SK-N-SH (cell line): ENCODE data around the gene STEAP3. TPM values are rescaled to one million over a fixed set of nuclear protein-coding genes. Genes with fewer than 3 reads are reported as not detected.

Experiments
- CTCF ChIA-PET: fragments of 300-600, 350-600 bp; formaldehyde crosslinking; extraction: SDS; loops from one replicate; lab custom pipeline; 2021; lab: Yijun Ruan, JAX
- POLR2A ChIA-PET: fragments of 350-600 bp; sonication (Branson Sonifier 250); formaldehyde crosslinking; extraction: SDS; loops from one replicate; lab custom pipeline; 2020; ENCODE audit warnings: antibody characterized with exemption, inconsistent platforms; lab: Yijun Ruan, JAX
- DNase-seq: peaks from one replicate; pipeline ENCODE4 v3.0.0; 2012
- H2AFZ ChIP-seq: fragments of 200-600 bp; sonication (generic); 2 replicates; pipeline ENCODE4 v1.8.1; 2016; ENCODE audit warnings: antibody characterized with exemption, mild to moderate bottlenecking, low read depth
- H3F3A ChIP-seq: fragments of 200-600 bp; sonication (generic); replicated peaks from 2 replicates; pipeline ENCODE3; 2016; ENCODE audit warnings: antibody characterized with exemption, mild to moderate bottlenecking; ENCODE audit not compliant: insufficient read depth
- H3K27ac ChIP-seq, 2 experiments: fragments of 200-500 bp in 1 of 2; fragments of 200-600 bp in 1 of 2; sonication (Bioruptor generic) in 1 of 2; sonication (generic), shearing (Covaris generic) in 1 of 2; 2 replicates each; pipeline versions ENCODE4 v1.5.1 to v1.6.1; 2014 to 2016; ENCODE audit warnings: low read depth in 2 of 2, inconsistent platforms in 1 of 2, low read length in 1 of 2, mild to moderate bottlenecking in 1 of 2, mixed read lengths in 1 of 2
- H3K27me3 ChIP-seq: fragments of 200-600 bp; sonication (generic), shearing (Covaris generic); 2 replicates; pipeline ENCODE4 v1.6.1; 2016; ENCODE audit warnings: mixed run types; ENCODE audit not compliant: insufficient read depth
- H3K36me3 ChIP-seq, 2 experiments: fragments of 200-500 bp in 1 of 2; fragments of 200-600 bp in 1 of 2; sonication (Bioruptor generic) in 1 of 2; sonication (generic) in 1 of 2; replicated peaks in 1 of 2; 2 replicates each; pipeline versions ENCODE3 to v1.5.1; 2014 to 2016; ENCODE audit warnings: low read length in 1 of 2, mild to moderate bottlenecking in 1 of 2; ENCODE audit not compliant: insufficient read depth in 2 of 2, control insufficient read depth in 1 of 2
- H3K4me1 ChIP-seq, 2 experiments: fragments of 200-500 bp in 1 of 2; fragments of 200-600 bp in 1 of 2; sonication (Bioruptor generic) in 1 of 2; sonication (generic), shearing (Covaris generic) in 1 of 2; 2 replicates each; pipeline versions ENCODE4 v1.5.1 to v1.6.1; 2014 to 2016; ENCODE audit warnings: low read depth in 1 of 2, low read length in 1 of 2, mixed run types in 1 of 2; ENCODE audit not compliant: insufficient read depth in 2 of 2, control insufficient read depth in 1 of 2
- H3K4me2 ChIP-seq: fragments of 200-600 bp; sonication (generic), shearing (Covaris generic); 2 replicates; pipeline ENCODE4 v1.6.1; 2017; ENCODE audit warnings: mixed run types
- H3K4me3 ChIP-seq, 2 experiments: fragments of 200-500 bp in 1 of 2; fragments of 200-600 bp in 1 of 2; sonication (Bioruptor generic) in 1 of 2; sonication (generic), shearing (Covaris generic) in 1 of 2; 2 replicates each; pipeline versions ENCODE4 v1.5.1 to v1.8.1; 2014 to 2016; ENCODE audit warnings: low read depth in 2 of 2, inconsistent platforms in 1 of 2, low read length in 1 of 2, mild to moderate bottlenecking in 1 of 2, mixed read lengths in 1 of 2, moderate library complexity in 1 of 2
- H3K79me2 ChIP-seq: fragments of 200-600 bp; sonication (generic); 2 replicates; pipeline ENCODE4 v1.8.1; 2017; ENCODE audit warnings: mild to moderate bottlenecking; ENCODE audit not compliant: insufficient read depth
- H3K9ac ChIP-seq: fragments of 200-600 bp; sonication (generic); 2 replicates; pipeline ENCODE4 v1.6.1; 2017; ENCODE audit warnings: mixed run types
- H3K9me2 ChIP-seq: fragments of 200-600 bp; sonication (generic); 2 replicates; pipeline ENCODE4 v1.6.1; 2017; ENCODE audit warnings: mixed run types
- H3K9me3 ChIP-seq: fragments of 200-600 bp; sonication (generic); 2 replicates; pipeline ENCODE4 v1.6.1; 2017; ENCODE audit warnings: mixed run types, mild to moderate bottlenecking, moderate library complexity
- H4K20me1 ChIP-seq: fragments of 200-600 bp; sonication (generic); 2 replicates; pipeline ENCODE4 v1.6.1; 2017; ENCODE audit warnings: mild to moderate bottlenecking, mixed run types; ENCODE audit not compliant: insufficient read depth
- EP300 ChIP-seq, 2 experiments: IDR thresholded peaks; 2 replicates each; pipeline versions ENCODE4 v1.4.0 to v1.6.1; 2012; ENCODE audit warnings: borderline replicate concordance in 1 of 2, low read depth in 1 of 2, low read length in 1 of 2
- FOSL2 ChIP-seq: IDR thresholded peaks from 2 replicates; pipeline ENCODE4 v1.4.0; 2012; ENCODE audit warnings: low read depth, mild to moderate bottlenecking, moderate library complexity, borderline replicate concordance
- IRF3 ChIP-seq: fragments of 150-350 bp; IDR thresholded peaks from 2 replicates; pipeline ENCODE4 v1.6.1; 2016; ENCODE audit warnings: mild to moderate bottlenecking, low read depth, low read length
- JUND ChIP-seq: IDR thresholded peaks from 2 replicates; pipeline ENCODE4 v1.4.0; 2012
- MEF2A ChIP-seq: IDR thresholded peaks from 2 replicates; pipeline ENCODE4 v1.4.0; 2012; ENCODE audit warnings: low read depth, borderline replicate concordance
- MXI1 ChIP-seq: IDR thresholded peaks from 2 replicates; pipeline ENCODE4 v1.6.1; 2012; ENCODE audit warnings: mild to moderate bottlenecking, low read depth, low read length, improper control_type of control experiment
- NRF1 ChIP-seq: IDR thresholded peaks from 2 replicates; pipeline ENCODE4 v1.6.1; 2012; ENCODE audit warnings: low read depth, mild to moderate bottlenecking, low read length
- POLR2AphosphoS5 ChIP-seq: IDR thresholded peaks from 2 replicates; pipeline ENCODE4 v1.6.1; 2012; ENCODE audit warnings: low read depth, low read length
- RCOR1 ChIP-seq: fragments of 150-350 bp; IDR thresholded peaks from 2 replicates; pipeline ENCODE4 v1.6.1; 2017; ENCODE audit warnings: antibody characterized with exemption, low read length
- RXRA ChIP-seq: IDR thresholded peaks from 2 replicates; pipeline ENCODE4 v1.4.0; 2012; ENCODE audit warnings: low read depth, mild to moderate bottlenecking, borderline replicate concordance
- SIN3A ChIP-seq: IDR thresholded peaks from 2 replicates; pipeline ENCODE4 v1.6.1; 2012; ENCODE audit warnings: low read depth, mild to moderate bottlenecking, low read length, moderate library complexity, borderline replicate concordance
- SMC3 ChIP-seq: IDR thresholded peaks from 2 replicates; pipeline ENCODE4 v1.6.1; 2012; ENCODE audit warnings: low read depth, low read length, improper control_type of control experiment
- TCF12 ChIP-seq: IDR thresholded peaks from 2 replicates; pipeline ENCODE4 v1.4.0; 2012
- TEAD4 ChIP-seq: IDR thresholded peaks from 2 replicates; pipeline ENCODE4 v1.4.0; 2012; ENCODE audit warnings: mild to moderate bottlenecking, borderline replicate concordance; ENCODE audit not compliant: insufficient read depth
- YY1 ChIP-seq: IDR thresholded peaks from 2 replicates; pipeline ENCODE4 v1.4.0; 2012; ENCODE audit warnings: low read depth, mild to moderate bottlenecking
- ZBTB33 ChIP-seq: IDR thresholded peaks from 2 replicates; pipeline ENCODE4 v1.4.0; 2012; ENCODE audit warnings: low read depth, borderline replicate concordance
- WGBS: methylation state at CpG from one replicate; pipeline ENCODE4 v1.1.6; 2017; ENCODE audit warnings: low lambda C conversion rate; 5-methylcytosine and 5-hydroxymethylcytosine counted together
- polyA plus RNA-seq, 3 experiments: library from polyadenylated mRNA; depleted of rRNA; stranded (reverse); fragments of >200 nt; gene quantifications; 2 replicates each; pipeline ENCODE4 v1.2.3, GENCODE V29; 2012

STEAP3 gene
- polyA plus RNA-seq, 1 of the 3 experiments (the other 2 are of a cell fraction) = 30.6 TPM

GRCh38 chr2:119178776-119179175 lies 44.9 kb upstream of the STEAP3 start:
- Histone ChIP-seq H3K4me1 (peaks cover 0 to 6% of the 10 kb centered on the region in 2 experiments; a peak in 2 of 4 replicates), H3K4me3 (no peak overlapping the region), H3K9ac (no peak overlapping the region), H3K36me3 (no peaks in the 10 kb centered on the region), H4K20me1 (no peaks in the 10 kb centered on the region), H3K79me2 (no peaks in the 10 kb centered on the region), H2AFZ (no peak overlapping the region)
- no peak for DNase-seq
- ChIA-PET CTCF (interaction anchor here (1.4 kb wide), 1 partner anchor 167 kb away, joined by 5 read pairs; no protein-coding TSS in a partner anchor), POLR2A (no interaction called here)
- TF ChIP-seq ZBTB33 (no peak), EP300 (IDR thresholded peaks at IDR 0.05; ENCODE audit: borderline replicate concordance in 1 of 2, low read depth in 1 of 2, low read length in 1 of 2) (no peak), TCF12 (no peak), RXRA (no peak), MEF2A (no peak), POLR2AphosphoS5 (no peak), IRF3 (no peak), YY1 (no peak), FOSL2 (no peak), RCOR1 (no peak), MXI1 (no peak), NRF1 (no peak), TEAD4 (no peak), JUND (no peak), SMC3 (no peak)
- TF ChIP-seq, all 33 proteins: peak for 0
- Histone ChIP-seq H3K9me3 (no peaks in the 10 kb centered on the region), H3K4me2 (no peak overlapping the region), H3K9me2 (no peaks in the 10 kb centered on the region), H3K27ac (no peak overlapping the region), H3K27me3 (no peaks in the 10 kb centered on the region), H3F3A (no peaks in the 10 kb centered on the region)
- 67% methylated on average over 4 of the region's 6 CpGs for WGBS

- no peaks in the 10 kb centered on the region for H3F3A ChIP-seq
- H3K4me3 ChIP-seq = no peak overlapping the region
- no peaks in the 10 kb centered on the region for H3K9me3 ChIP-seq
- CTCF ChIA-PET = interaction anchor here (1.4 kb wide), 1 partner anchor 167 kb away, joined by 5 read pairs; no protein-coding TSS in a partner anchor
- peaks cover 0 to 6% of the 10 kb centered on the region in 2 experiments; a peak in 2 of 4 replicates for H3K4me1 ChIP-seq
- H2AFZ ChIP-seq = no peak overlapping the region
- no peaks in the 10 kb centered on the region for H3K27me3 ChIP-seq
- POLR2A ChIA-PET = no interaction called here
- no peaks in the 10 kb centered on the region for H4K20me1 ChIP-seq
- H3K9ac ChIP-seq = no peak overlapping the region
- H3K36me3 ChIP-seq = no peaks in the 10 kb centered on the region
- H3K9me2 ChIP-seq = no peaks in the 10 kb centered on the region
- H3K79me2 ChIP-seq = no peaks in the 10 kb centered on the region
- no peak overlapping the region for H3K4me2 ChIP-seq
- H3K27ac ChIP-seq = no peak overlapping the region
- no peak for DNase-seq
- WGBS = 19% methylated on average over 2 of the region's 2 CpGs
- no peak for TF ChIP-seq SIN3A
These were observed 44.4 kb upstream of the STEAP3 start for GRCh38 chr2:119179202-119179601.
